ENCODE measurements around the gene KCNMA1.
A peak's percentile ranks its signal among the peaks of the same experiment; 100 is the strongest.

Gene KCNMA1

GRCh38 chr10:77518910-77519274 lies 118.7 kb downstream of the KCNMA1 start:
- 95 to 97% methylated on average over 5 to 6 of the region's 6 CpGs for WGBS, 2 experiments (ENCODE audit: insufficient coverage in 2 of 2)
- no peak overlapping the region for H3K27ac ChIP-seq (ENCODE audit: low read depth, low read length, severe bottlenecking)
- H3K36me3 ChIP-seq (ENCODE audit: control insufficient read depth, insufficient read depth, low read length): no peaks in the 10 kb centered on the region
- peaks cover 36% of the 10 kb centered on the region for H3K4me1 ChIP-seq (ENCODE audit: control insufficient read depth, insufficient read depth, low read length, poor library complexity, severe bottlenecking)
- H3K9me3 ChIP-seq (ENCODE audit: control insufficient read depth, low read length): no peaks in the 10 kb centered on the region
- H3K4me3 ChIP-seq (ENCODE audit: extremely low read depth, insufficient read depth, low read length, poor library complexity, severe bottlenecking): no peak overlapping the region

- 88 to 95% methylated on average over 4 to 6 of the region's 7 CpGs for WGBS, 2 experiments (ENCODE audit: insufficient coverage in 2 of 2)
- no peaks in the 10 kb centered on the region for H3K9me3 ChIP-seq (ENCODE audit: control insufficient read depth, low read length)
- H3K4me3 ChIP-seq (ENCODE audit: extremely low read depth, insufficient read depth, low read length, poor library complexity, severe bottlenecking): no peak overlapping the region
- H3K4me1 ChIP-seq (ENCODE audit: control insufficient read depth, insufficient read depth, low read length, poor library complexity, severe bottlenecking): peaks cover 34% of the 10 kb centered on the region
- no peaks in the 10 kb centered on the region for H3K36me3 ChIP-seq (ENCODE audit: control insufficient read depth, insufficient read depth, low read length)
- no peak overlapping the region for H3K27ac ChIP-seq (ENCODE audit: low read depth, low read length, severe bottlenecking)
Measured at GRCh38 chr10:77518241-77518909, 119.2 kb downstream of the KCNMA1 start.

GRCh38 chr10:77516575-77516974 lies 121.0 kb downstream of the KCNMA1 start:
- WGBS, 2 experiments (ENCODE audit: insufficient coverage in 2 of 2): 92 to 100% methylated on average over 7 of the region's 8 CpGs
- H3K36me3 ChIP-seq (ENCODE audit: control insufficient read depth, insufficient read depth, low read length): no peaks in the 10 kb centered on the region
- no peak overlapping the region for H3K27ac ChIP-seq (ENCODE audit: low read depth, low read length, severe bottlenecking)
- peaks cover 45% of the 10 kb centered on the region for H3K4me1 ChIP-seq (ENCODE audit: control insufficient read depth, insufficient read depth, low read length, poor library complexity, severe bottlenecking)
- H3K4me3 ChIP-seq (ENCODE audit: extremely low read depth, insufficient read depth, low read length, poor library complexity, severe bottlenecking): no peak overlapping the region
- no peaks in the 10 kb centered on the region for H3K9me3 ChIP-seq (ENCODE audit: control insufficient read depth, low read length)

GRCh38 chr10:77514870-77515269 lies 122.7 kb downstream of the KCNMA1 start:
- Histone ChIP-seq H3K36me3 (ENCODE audit: control insufficient read depth, insufficient read depth, low read length) (no peaks in the 10 kb centered on the region), H3K9me3 (ENCODE audit: control insufficient read depth, low read length) (no peaks in the 10 kb centered on the region), H3K4me3 (ENCODE audit: extremely low read depth, insufficient read depth, low read length, poor library complexity, severe bottlenecking) (no peak overlapping the region), H3K4me1 (ENCODE audit: control insufficient read depth, insufficient read depth, low read length, poor library complexity, severe bottlenecking) (peaks cover 62% of the 10 kb centered on the region), H3K27ac (ENCODE audit: low read depth, low read length, severe bottlenecking) (peak overlapping the region; percentile 16)
- 100% methylated on average over 1 to 3 of the region's 4 CpGs for WGBS, 2 experiments (ENCODE audit: insufficient coverage in 2 of 2)

- Histone ChIP-seq H3K9me3 (ENCODE audit: control insufficient read depth, low read length) (no peaks in the 10 kb centered on the region), H3K36me3 (ENCODE audit: control insufficient read depth, insufficient read depth, low read length) (no peaks in the 10 kb centered on the region), H3K4me3 (ENCODE audit: extremely low read depth, insufficient read depth, low read length, poor library complexity, severe bottlenecking) (no peak overlapping the region), H3K27ac (ENCODE audit: low read depth, low read length, severe bottlenecking) (peak overlapping the region; percentile 88), H3K4me1 (ENCODE audit: control insufficient read depth, insufficient read depth, low read length, poor library complexity, severe bottlenecking) (peaks cover 64% of the 10 kb centered on the region)
- 75 to 77% methylated on average over 15 of the region's 15 CpGs for WGBS, 2 experiments (ENCODE audit: insufficient coverage in 2 of 2)
Measured at GRCh38 chr10:77513781-77514331, 123.8 kb downstream of the KCNMA1 start.

- peak overlapping the region; percentile 88 for H3K27ac ChIP-seq (ENCODE audit: low read depth, low read length, severe bottlenecking)
- peaks cover 64% of the 10 kb centered on the region for H3K4me1 ChIP-seq (ENCODE audit: control insufficient read depth, insufficient read depth, low read length, poor library complexity, severe bottlenecking)
- H3K9me3 ChIP-seq (ENCODE audit: control insufficient read depth, low read length): no peaks in the 10 kb centered on the region
- WGBS, 2 experiments (ENCODE audit: insufficient coverage in 2 of 2): 69 to 77% methylated on average over 3 to 7 of the region's 7 CpGs
- H3K36me3 ChIP-seq (ENCODE audit: control insufficient read depth, insufficient read depth, low read length): no peaks in the 10 kb centered on the region
- no peak overlapping the region for H3K4me3 ChIP-seq (ENCODE audit: extremely low read depth, insufficient read depth, low read length, poor library complexity, severe bottlenecking)
Measured at GRCh38 chr10:77513220-77513619, 124.4 kb downstream of the KCNMA1 start.

GRCh38 chr10:77512219-77512578 lies 125.4 kb downstream of the KCNMA1 start:
- H3K9me3 ChIP-seq (ENCODE audit: control insufficient read depth, low read length): no peaks in the 10 kb centered on the region
- H3K4me1 ChIP-seq (ENCODE audit: control insufficient read depth, insufficient read depth, low read length, poor library complexity, severe bottlenecking): peaks cover 72% of the 10 kb centered on the region
- H3K4me3 ChIP-seq (ENCODE audit: extremely low read depth, insufficient read depth, low read length, poor library complexity, severe bottlenecking): no peak overlapping the region
- peak overlapping the region; percentile 88 for H3K27ac ChIP-seq (ENCODE audit: low read depth, low read length, severe bottlenecking)
- no peaks in the 10 kb centered on the region for H3K36me3 ChIP-seq (ENCODE audit: control insufficient read depth, insufficient read depth, low read length)
- no CpG with 5 or more reads among the region's 1 CpG for WGBS, 2 experiments (ENCODE audit: insufficient coverage in 2 of 2)

GRCh38 chr10:77511498-77512218 lies 126.0 kb downstream of the KCNMA1 start:
- Histone ChIP-seq H3K9me3 (ENCODE audit: control insufficient read depth, low read length) (no peaks in the 10 kb centered on the region), H3K36me3 (ENCODE audit: control insufficient read depth, insufficient read depth, low read length) (no peaks in the 10 kb centered on the region), H3K4me1 (ENCODE audit: control insufficient read depth, insufficient read depth, low read length, poor library complexity, severe bottlenecking) (peaks cover 77% of the 10 kb centered on the region), H3K4me3 (ENCODE audit: extremely low read depth, insufficient read depth, low read length, poor library complexity, severe bottlenecking) (no peak overlapping the region), H3K27ac (ENCODE audit: low read depth, low read length, severe bottlenecking) (peak overlapping the region; percentile 88)
- 56 to 67% methylated on average over 5 to 6 of the region's 6 CpGs for WGBS, 2 experiments (ENCODE audit: insufficient coverage in 2 of 2)

- WGBS, 2 experiments (ENCODE audit: insufficient coverage in 2 of 2): 85 to 88% methylated on average over 7 of the region's 7 CpGs
- H3K27ac ChIP-seq (ENCODE audit: low read depth, low read length, severe bottlenecking): peak overlapping the region; percentile 88
- peaks cover 85% of the 10 kb centered on the region for H3K4me1 ChIP-seq (ENCODE audit: control insufficient read depth, insufficient read depth, low read length, poor library complexity, severe bottlenecking)
- H3K36me3 ChIP-seq (ENCODE audit: control insufficient read depth, insufficient read depth, low read length): no peaks in the 10 kb centered on the region
- H3K9me3 ChIP-seq (ENCODE audit: control insufficient read depth, low read length): no peaks in the 10 kb centered on the region
- H3K4me3 ChIP-seq (ENCODE audit: extremely low read depth, insufficient read depth, low read length, poor library complexity, severe bottlenecking): no peak overlapping the region
Measured at GRCh38 chr10:77510695-77511094, 126.9 kb downstream of the KCNMA1 start.

- peak overlapping the region; percentile 88 for H3K27ac ChIP-seq (ENCODE audit: low read depth, low read length, severe bottlenecking)
- no peak overlapping the region for H3K4me3 ChIP-seq (ENCODE audit: extremely low read depth, insufficient read depth, low read length, poor library complexity, severe bottlenecking)
- no peaks in the 10 kb centered on the region for H3K36me3 ChIP-seq (ENCODE audit: control insufficient read depth, insufficient read depth, low read length)
- H3K9me3 ChIP-seq (ENCODE audit: control insufficient read depth, low read length): no peaks in the 10 kb centered on the region
- peaks cover 86% of the 10 kb centered on the region for H3K4me1 ChIP-seq (ENCODE audit: control insufficient read depth, insufficient read depth, low read length, poor library complexity, severe bottlenecking)
- WGBS, 2 experiments (ENCODE audit: insufficient coverage in 2 of 2): 75 to 92% methylated on average over 1 to 2 of the region's 2 CpGs
Measured at GRCh38 chr10:77510294-77510693, 127.3 kb downstream of the KCNMA1 start.

GRCh38 chr10:77509391-77509790 lies 128.2 kb downstream of the KCNMA1 start:
- Histone ChIP-seq H3K27ac (ENCODE audit: low read depth, low read length, severe bottlenecking) (no peak overlapping the region), H3K36me3 (ENCODE audit: control insufficient read depth, insufficient read depth, low read length) (no peaks in the 10 kb centered on the region), H3K9me3 (ENCODE audit: control insufficient read depth, low read length) (no peaks in the 10 kb centered on the region), H3K4me3 (ENCODE audit: extremely low read depth, insufficient read depth, low read length, poor library complexity, severe bottlenecking) (no peak overlapping the region), H3K4me1 (ENCODE audit: control insufficient read depth, insufficient read depth, low read length, poor library complexity, severe bottlenecking) (peaks cover 86% of the 10 kb centered on the region)
- WGBS, 2 experiments (ENCODE audit: insufficient coverage in 2 of 2): 94% methylated on average over 3 of the region's 6 CpGs; no CpG with 5 or more reads in 1 of the 2 experiments

All from mesodermal cell (in vitro differentiated cells).